Hematopoietic multipotent progenitor cell treated with erythropoietin and hydrocortisone succinate and interleukin-3 and kit ligand, for 4 days (in vitro differentiated cells): Measurements from ENCODE around the gene KIF22.
A peak's percentile ranks its signal among the peaks of the same experiment; 100 is the strongest.
"Not testable (repeated sequence)": the region's sequence is repeated elsewhere in the genome, so short reads cannot be mapped to it uniquely, and the experiment has no call there.

Experiments used
- DNase-seq: peaks from one replicate; pipeline ENCODE4 v3.0.0-alpha.2; 2015

KIF22 gene

DNA sequence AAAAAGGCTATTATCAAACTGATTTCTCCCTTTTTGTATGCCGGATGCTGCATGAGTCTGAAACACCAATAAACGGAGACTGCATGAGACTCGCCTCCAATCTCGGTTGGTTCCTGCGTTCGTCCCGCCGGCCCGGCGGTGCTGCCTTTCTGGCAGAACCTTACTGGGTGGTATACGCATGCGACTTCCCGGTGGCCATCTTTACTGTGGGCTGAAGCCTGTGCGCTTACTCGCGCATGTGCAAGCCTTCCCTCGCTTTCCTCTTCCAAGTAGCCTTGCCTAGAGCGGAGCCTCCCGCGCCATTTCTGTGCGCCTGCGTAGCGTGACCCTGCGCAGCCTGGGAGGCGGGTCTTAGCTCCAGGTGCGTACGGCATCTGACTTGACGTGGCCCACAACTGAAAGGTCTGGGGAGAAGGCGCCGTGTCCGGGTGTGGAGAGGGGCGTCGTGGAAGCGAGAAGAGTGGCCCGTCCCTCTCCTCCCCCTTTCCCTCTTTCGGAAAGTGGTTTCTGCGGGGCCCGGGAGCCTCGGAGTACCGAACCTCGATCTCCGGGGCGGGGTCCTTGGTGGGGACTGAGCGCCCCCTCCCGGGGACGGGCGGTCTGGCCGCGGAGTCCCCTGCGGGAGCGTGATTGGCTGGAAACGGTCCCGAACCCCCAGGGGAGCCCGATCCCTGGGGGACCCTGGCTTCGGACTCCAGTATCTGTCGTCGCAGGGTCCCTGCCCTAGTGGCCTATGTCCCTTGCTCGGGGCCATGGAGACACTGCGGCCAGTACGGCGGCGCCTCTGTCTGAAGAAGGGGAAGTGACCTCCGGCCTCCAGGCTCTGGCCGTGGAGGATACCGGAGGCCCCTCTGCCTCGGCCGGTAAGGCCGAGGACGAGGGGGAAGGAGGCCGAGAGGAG, 25.5 kb downstream of the KIF22 start, which contains the start of gene PAGR1:
Gene PAGR1, plus strand, starts transcription at position 360 of the 901 bp plus-strand sequence. Its CDS starts 374 bp downstream, at position 734.
- peak; percentile 100 for DNase-seq

DNA sequence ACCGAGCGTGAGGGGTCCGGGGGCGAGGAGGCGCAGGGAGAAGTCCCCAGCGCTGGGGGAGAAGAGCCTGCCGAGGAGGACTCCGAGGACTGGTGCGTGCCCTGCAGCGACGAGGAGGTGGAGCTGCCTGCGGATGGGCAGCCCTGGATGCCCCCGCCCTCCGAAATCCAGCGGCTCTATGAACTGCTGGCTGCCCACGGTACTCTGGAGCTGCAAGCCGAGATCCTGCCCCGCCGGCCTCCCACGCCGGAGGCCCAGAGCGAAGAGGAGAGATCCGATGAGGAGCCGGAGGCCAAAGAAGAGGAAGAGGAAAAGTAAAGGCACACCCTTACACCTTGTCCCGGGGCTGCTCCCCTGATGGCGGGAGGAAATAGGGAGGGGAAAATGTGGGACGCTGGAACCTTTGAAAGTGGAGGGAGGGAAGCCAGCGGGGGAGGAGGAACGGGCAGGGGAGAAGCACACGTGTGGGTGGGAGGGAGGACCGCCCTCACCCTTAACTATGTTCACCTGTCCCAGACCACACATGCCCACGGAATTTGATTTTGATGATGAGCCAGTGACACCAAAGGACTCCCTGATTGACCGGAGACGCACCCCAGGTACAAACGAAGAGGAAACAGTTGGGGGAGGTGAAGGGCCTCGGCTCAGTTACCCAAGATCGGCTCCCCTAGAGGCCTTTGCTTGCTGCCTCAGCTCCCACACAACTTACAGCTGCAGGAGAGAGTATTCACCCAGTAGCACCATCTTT, 26.3 kb downstream of the KIF22 start:
- DNase-seq, result peak; percentile 85

DNA sequence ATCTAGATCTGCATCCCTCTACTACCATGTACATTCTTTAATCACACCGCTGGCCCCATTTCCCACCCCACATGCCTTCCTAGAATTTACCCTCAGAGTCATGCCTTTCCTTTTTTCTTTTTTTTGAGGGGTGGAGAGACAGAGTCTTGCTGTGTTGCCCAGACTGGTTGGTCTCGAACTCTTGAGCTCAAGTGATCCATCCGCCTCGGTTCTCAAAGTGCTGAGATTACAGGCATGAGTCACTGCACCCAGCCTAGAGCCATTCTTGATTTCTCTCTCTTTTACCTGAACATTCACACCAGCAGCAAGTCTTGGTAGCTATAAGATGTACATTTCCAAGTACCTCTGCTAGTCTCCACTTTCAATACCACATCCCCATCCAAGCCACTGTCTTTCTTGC, 27.5 kb downstream of the KIF22 start:
- no peak for DNase-seq

DNA sequence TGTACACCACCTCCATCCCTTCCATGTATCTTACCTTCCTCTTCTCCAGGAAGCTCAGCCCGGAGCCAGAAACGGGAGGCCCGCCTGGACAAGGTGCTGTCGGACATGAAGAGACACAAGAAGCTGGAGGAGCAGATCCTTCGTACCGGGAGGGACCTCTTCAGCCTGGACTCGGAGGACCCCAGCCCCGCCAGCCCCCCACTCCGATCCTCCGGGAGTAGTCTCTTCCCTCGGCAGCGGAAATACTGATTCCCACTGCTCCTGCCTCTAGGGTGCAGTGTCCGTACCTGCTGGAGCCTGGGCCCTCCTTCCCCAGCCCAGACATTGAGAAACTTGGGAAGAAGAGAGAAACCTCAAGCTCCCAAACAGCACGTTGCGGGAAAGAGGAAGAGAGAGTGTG, 29.0 kb downstream of the KIF22 start:
- no peak for DNase-seq

DNA sequence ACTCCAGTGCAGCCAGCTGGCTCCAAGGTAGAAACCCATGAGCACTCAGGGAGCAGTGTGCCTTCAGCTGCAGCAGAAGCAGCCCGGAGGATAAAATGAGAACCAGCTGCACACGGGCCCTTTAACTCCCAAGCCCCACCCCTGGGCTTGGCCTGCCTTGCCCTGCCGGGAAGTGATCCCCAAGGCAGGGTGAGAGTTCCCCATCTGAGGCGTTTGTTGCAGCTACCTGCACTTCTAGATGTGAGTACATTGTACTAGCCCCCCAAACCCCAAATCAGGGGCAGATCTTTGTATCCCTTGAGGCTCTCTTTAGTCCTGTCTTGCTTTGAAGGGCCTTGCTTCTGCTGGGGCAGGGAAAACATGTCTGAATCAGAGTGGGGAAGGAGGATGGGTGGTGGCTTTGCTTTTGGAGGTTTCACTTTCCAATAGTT, 29.7 kb downstream of the KIF22 start, which contains the start of gene MVP:
Gene MVP, plus strand, starts transcription at position 192 of the 431 bp plus-strand sequence. CDS start 10,088 bp downstream, outside the sequence.
- peak; percentile 78 for DNase-seq

DNA sequence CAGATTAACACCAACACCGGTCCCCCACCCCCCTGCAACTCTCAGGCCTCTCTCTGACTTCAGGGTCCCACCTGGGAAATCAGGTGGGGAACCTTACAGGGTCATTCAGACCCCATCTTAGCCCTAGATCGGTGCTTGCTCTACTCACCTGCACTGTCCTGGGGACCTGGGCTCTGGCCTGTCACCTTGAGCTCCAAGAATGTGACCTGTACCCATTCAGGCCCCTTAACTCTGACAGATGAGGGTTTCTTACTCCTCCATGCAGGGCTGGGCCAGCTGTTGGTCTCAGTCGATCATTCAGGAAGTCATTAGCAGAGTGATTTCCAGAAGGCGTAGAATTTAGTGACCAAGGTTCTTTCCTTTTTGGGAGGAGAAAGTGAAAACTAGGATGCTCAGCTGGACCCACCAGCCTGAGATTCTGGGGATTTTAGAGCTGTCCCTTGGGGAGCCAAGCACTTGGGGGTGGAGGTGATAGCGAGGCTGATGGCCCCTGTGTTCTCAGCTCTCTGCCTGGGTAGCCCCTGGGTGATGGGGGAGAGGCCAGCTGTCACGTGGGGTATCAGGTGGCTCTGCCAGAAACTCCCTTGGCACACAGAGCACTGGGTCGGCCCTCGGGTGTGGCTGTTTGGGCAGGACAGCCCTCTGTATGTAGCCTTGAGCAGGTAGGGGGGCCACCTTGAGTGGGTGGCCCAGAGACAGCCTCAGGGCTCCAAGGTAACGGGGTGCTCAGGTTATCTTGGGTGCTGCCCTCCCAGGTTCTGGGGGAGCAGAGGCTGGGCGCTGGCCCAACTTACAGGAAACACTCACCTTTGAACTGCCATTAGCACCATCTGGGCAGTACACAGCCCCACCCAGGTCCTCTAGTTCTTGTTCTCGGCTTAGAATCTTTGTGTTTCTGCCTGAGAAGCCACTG, 30.4 kb downstream of the KIF22 start:
- DNase-seq, result no peak

- DNase-seq, result no peak
These were observed 31.1 kb downstream of the KIF22 start for GRCh38 chr16:29821643-29822115.

GRCh38 chr16:29824589-29825144, 34.1 kb downstream of the KIF22 start:
- no peak for DNase-seq

DNA sequence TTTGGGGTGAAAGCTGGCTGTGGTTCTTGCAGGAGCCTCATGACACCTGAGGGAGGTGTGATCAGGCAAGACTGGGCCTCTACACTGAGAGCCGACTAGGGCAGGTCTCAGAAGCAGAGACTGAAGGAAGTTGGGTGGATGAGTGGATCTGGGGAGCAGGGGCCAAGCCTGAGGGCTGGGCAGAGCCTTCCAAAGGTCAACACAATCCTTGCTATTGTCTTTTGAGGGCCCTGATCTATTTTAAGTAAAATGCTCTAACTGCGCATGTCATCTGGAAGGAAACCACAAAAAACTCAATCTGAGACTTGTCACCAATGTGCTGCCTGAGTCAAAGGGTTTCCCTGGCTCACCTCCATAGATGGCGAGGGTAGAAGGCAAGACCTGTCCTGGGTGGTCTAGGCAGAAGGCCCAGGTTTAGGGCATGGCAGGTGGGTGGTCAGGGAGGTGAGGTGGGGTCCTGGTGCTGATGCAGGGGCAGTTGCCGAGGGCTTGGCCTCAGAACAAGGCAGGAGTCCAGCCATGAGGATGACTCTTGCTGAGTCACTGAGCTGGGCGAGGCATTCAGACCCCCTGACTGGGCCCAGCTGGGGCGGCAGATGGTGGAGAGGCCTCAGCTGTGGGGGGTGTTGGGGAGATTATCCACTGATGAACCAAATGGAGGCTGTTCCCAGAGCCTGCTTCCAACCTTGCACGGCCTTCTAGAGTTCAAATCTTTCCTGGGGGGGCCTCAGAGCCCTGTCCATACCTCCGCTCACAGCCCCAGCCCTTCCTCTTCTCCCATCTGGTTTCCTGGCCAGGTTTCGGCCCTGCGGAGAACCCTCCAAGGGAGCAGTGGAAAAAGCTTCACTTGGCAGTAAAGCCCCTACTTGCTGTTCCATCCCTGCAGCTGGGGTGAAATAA, 34.8 kb downstream of the KIF22 start:
- DNase-seq, result peak; percentile 47

DNA sequence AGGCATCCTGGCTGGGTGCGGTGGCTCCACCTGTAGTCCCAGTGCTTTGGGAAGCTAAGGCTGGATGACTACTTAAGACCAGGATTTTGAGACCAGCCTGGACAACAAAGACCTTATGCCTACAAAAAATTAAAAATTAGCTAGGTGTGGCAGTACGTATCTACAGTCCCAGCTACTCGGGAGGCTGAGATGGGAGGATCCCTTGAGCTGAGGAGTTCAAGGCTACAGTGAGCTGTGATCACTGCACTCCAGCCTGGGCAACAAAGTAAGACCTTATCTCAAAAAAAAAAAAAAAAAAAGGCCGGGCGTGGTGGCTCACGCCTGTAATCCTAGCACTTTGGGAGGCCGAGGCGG, 35.8 kb downstream of the KIF22 start:
- no peak for DNase-seq

DNA sequence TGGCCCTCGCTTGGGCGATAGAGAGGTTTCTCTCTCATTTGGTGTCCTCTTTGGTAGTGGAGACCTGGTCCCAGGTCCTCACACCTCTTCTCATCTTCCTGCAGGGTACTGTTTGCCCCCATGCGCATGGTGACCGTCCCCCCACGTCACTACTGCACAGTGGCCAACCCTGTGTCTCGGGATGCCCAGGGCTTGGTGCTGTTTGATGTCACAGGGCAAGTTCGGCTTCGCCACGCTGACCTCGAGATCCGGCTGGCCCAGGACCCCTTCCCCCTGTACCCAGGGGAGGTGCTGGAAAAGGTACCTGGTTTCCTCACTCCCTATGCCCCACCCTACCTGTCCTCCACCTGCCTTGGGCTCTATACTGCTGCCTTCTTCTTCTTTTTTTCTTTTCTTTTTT, 40.2 kb downstream of the KIF22 start:
- DNase-seq, result no peak

- DNase-seq, result no peak
These were observed 40.9 kb downstream of the KIF22 start for GRCh38 chr16:29831490-29831889.

- DNase-seq, result not testable (repeated sequence)
These were observed 42.7 kb downstream of the KIF22 start for GRCh38 chr16:29833219-29833618.

GRCh38 chr16:29834079-29834478, 43.5 kb downstream of the KIF22 start:
- DNase-seq, result no peak

GRCh38 chr16:29835926-29836325, 45.4 kb downstream of the KIF22 start:
- DNase-seq, result no peak

- no peak for DNase-seq
These were observed 46.1 kb downstream of the KIF22 start for GRCh38 chr16:29836623-29837022.

DNA sequence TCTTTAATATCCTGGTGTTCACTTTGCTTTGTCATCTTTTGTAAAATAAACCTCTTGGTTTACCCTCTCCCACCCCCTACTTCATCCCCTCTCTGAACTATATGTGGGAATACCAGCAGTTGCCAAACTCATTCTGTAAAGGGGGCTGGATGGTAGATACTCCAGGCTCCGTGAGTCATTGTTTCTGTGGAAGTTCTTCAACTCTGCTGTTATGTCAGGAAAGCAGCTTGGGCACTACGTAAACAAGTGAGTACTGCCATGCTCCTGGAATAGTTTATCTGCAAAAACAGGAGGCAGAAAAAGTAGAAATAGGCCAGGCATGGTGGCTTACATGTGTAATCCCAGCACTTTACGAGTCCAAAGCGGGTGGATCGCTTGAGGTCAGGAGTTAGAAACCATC, 47.3 kb downstream of the KIF22 start:
- DNase-seq, result no peak

GRCh38 chr16:29839822-29840221, 49.3 kb downstream of the KIF22 start:
- DNase-seq, result no peak

- no peak for DNase-seq
These were observed 49.7 kb downstream of the KIF22 start for GRCh38 chr16:29840240-29840639.

- DNase-seq, result no peak
These were observed 51.1 kb downstream of the KIF22 start for GRCh38 chr16:29841631-29842030.

DNA sequence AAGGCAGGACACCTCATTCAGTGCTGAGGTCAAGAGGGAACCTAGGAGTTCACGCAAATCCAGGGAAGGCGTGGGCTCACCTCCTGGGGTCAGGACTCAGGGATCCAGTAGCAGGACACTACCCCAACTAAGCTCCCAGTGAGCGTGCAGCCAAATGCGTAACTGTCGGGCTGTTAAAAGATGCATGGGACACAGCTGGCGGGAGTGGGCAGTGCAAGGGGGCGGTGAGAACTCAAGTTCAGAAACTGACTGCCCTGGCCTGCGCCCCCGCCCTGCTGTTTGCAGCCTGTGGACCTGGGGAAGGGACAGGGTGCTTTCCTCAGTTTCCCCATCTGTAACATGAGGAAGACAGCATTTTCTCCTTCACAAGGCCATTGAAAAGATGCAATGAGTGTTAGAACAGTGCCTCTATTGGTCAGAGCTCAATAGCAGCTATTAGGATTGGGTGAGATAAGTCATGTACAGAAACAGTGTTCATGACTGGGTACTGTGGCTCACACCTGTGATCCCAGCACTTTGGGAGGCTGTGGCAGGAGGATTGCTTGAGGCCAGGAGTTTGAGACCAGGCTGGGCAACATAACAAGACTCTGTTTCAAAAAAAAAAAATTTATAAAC, 52.3 kb downstream of the KIF22 start:
- DNase-seq, result peak; percentile 36
